ENCODE measurements around the gene GALNT17.

Gene GALNT17

GRCh38 chr7:71696511-71696910 lies 564.6 kb downstream of the GALNT17 start:
- Histone ChIP-seq H2BK12ac (ENCODE audit: low read length) (no peak overlapping the region), H3K4ac (ENCODE audit: low read depth, low read length) (no peak overlapping the region), H3K9ac (ENCODE audit: low read length) (no peak overlapping the region), H2BK5ac (ENCODE audit: low read depth, low read length, poor library complexity) (no peak overlapping the region), H3K4me3 (ENCODE audit: low read depth, low read length) (no peak overlapping the region), H2AK5ac (ENCODE audit: low read length) (no peak overlapping the region), H3K36me3 (ENCODE audit: control insufficient read depth in 1 of 2, insufficient read depth in 2 of 2, low read length in 2 of 2) (no peaks in the 10 kb centered on the region), H4K12ac (ENCODE audit: low read depth, low read length) (no peak overlapping the region), H4K91ac (ENCODE audit: low read depth, low read length) (no peak overlapping the region), H3K23ac (ENCODE audit: low read length) (no peak overlapping the region), H3K14ac (ENCODE audit: low read length) (no peak overlapping the region), H3K4me2 (ENCODE audit: low read length) (no peak overlapping the region), H3K9me3 (ENCODE audit: insufficient read depth, low read depth, low read length) (no peaks in the 10 kb centered on the region), H3K79me1 (ENCODE audit: low read length) (no peaks in the 10 kb centered on the region), H3K79me2 (ENCODE audit: control insufficient read depth, insufficient read depth, low read length, poor library complexity) (no peaks in the 10 kb centered on the region), H2BK120ac (ENCODE audit: insufficient read depth, low read length, poor library complexity) (no peak overlapping the region), H2AFZ (ENCODE audit: insufficient read depth, low read length, poor library complexity) (no peak overlapping the region), H4K8ac (ENCODE audit: low read depth, low read length) (no peak overlapping the region), H3K27me3 (ENCODE audit: insufficient read depth, low read length) (no peaks in the 10 kb centered on the region), H3K18ac (ENCODE audit: low read length) (no peak overlapping the region), H3K4me1 (ENCODE audit: control insufficient read depth in 1 of 2, insufficient read depth in 2 of 2, low read length in 2 of 2) (no peaks in the 10 kb centered on the region), H3K27ac (ENCODE audit: low read depth, low read length) (no peak overlapping the region)
- WGBS (ENCODE audit: extremely low coverage, insufficient coverage, insufficient read length): no CpG with 5 or more reads among the region's 2 CpGs
- DNase-seq: no peak

- H2AFZ ChIP-seq (ENCODE audit: insufficient read depth, low read length, poor library complexity): no peak overlapping the region
- no peak overlapping the region for H2BK5ac ChIP-seq (ENCODE audit: low read depth, low read length, poor library complexity)
- H2AK5ac ChIP-seq (ENCODE audit: low read length): no peak overlapping the region
- no peak overlapping the region for H4K12ac ChIP-seq (ENCODE audit: low read depth, low read length)
- H3K27ac ChIP-seq (ENCODE audit: low read depth, low read length): no peak overlapping the region
- no peaks in the 10 kb centered on the region for H3K79me2 ChIP-seq (ENCODE audit: control insufficient read depth, insufficient read depth, low read length, poor library complexity)
- no peaks in the 10 kb centered on the region for H3K79me1 ChIP-seq (ENCODE audit: low read length)
- H3K4me3 ChIP-seq (ENCODE audit: low read depth, low read length): no peak overlapping the region
- DNase-seq: no peak
- H3K23ac ChIP-seq (ENCODE audit: low read length): no peak overlapping the region
- H3K36me3 ChIP-seq (ENCODE audit: control insufficient read depth in 1 of 2, insufficient read depth in 2 of 2, low read length in 2 of 2): no peaks in the 10 kb centered on the region
- H3K18ac ChIP-seq (ENCODE audit: low read length): no peak overlapping the region
- H3K27me3 ChIP-seq (ENCODE audit: insufficient read depth, low read length): no peaks in the 10 kb centered on the region
- no CpG with 5 or more reads among the region's 3 CpGs for WGBS (ENCODE audit: extremely low coverage, insufficient coverage, insufficient read length)
- H2BK120ac ChIP-seq (ENCODE audit: insufficient read depth, low read length, poor library complexity): no peak overlapping the region
- no peak overlapping the region for H3K4ac ChIP-seq (ENCODE audit: low read depth, low read length)
- no peak overlapping the region for H3K4me2 ChIP-seq (ENCODE audit: low read length)
- no peaks in the 10 kb centered on the region for H3K4me1 ChIP-seq (ENCODE audit: control insufficient read depth in 1 of 2, insufficient read depth in 2 of 2, low read length in 2 of 2)
- H3K9ac ChIP-seq (ENCODE audit: low read length): no peak overlapping the region
- H3K14ac ChIP-seq (ENCODE audit: low read length): no peak overlapping the region
- H4K91ac ChIP-seq (ENCODE audit: low read depth, low read length): no peak overlapping the region
- H2BK12ac ChIP-seq (ENCODE audit: low read length): no peak overlapping the region
- H3K9me3 ChIP-seq (ENCODE audit: insufficient read depth, low read depth, low read length): no peaks in the 10 kb centered on the region
- H4K8ac ChIP-seq (ENCODE audit: low read depth, low read length): no peak overlapping the region
Measured at GRCh38 chr7:71697400-71697799, 565.5 kb downstream of the GALNT17 start.

- H4K8ac ChIP-seq (ENCODE audit: low read depth, low read length): no peak overlapping the region
- no peak overlapping the region for H4K12ac ChIP-seq (ENCODE audit: low read depth, low read length)
- H3K4ac ChIP-seq (ENCODE audit: low read depth, low read length): no peak overlapping the region
- no peaks in the 10 kb centered on the region for H3K27me3 ChIP-seq (ENCODE audit: insufficient read depth, low read length)
- no peak for DNase-seq
- no peak overlapping the region for H3K27ac ChIP-seq (ENCODE audit: low read depth, low read length)
- no peak overlapping the region for H2AFZ ChIP-seq (ENCODE audit: insufficient read depth, low read length, poor library complexity)
- H3K79me2 ChIP-seq (ENCODE audit: control insufficient read depth, insufficient read depth, low read length, poor library complexity): no peaks in the 10 kb centered on the region
- H2AK5ac ChIP-seq (ENCODE audit: low read length): no peak overlapping the region
- H3K18ac ChIP-seq (ENCODE audit: low read length): no peak overlapping the region
- WGBS (ENCODE audit: extremely low coverage, insufficient coverage, insufficient read length): no CpG with 5 or more reads among the region's 3 CpGs
- H3K4me2 ChIP-seq (ENCODE audit: low read length): no peak overlapping the region
- no peak overlapping the region for H2BK12ac ChIP-seq (ENCODE audit: low read length)
- no peak overlapping the region for H3K4me3 ChIP-seq (ENCODE audit: low read depth, low read length)
- no peak overlapping the region for H2BK5ac ChIP-seq (ENCODE audit: low read depth, low read length, poor library complexity)
- H3K14ac ChIP-seq (ENCODE audit: low read length): no peak overlapping the region
- H2BK120ac ChIP-seq (ENCODE audit: insufficient read depth, low read length, poor library complexity): no peak overlapping the region
- no peaks in the 10 kb centered on the region for H3K4me1 ChIP-seq (ENCODE audit: control insufficient read depth in 1 of 2, insufficient read depth in 2 of 2, low read length in 2 of 2)
- no peak overlapping the region for H3K9ac ChIP-seq (ENCODE audit: low read length)
- H3K36me3 ChIP-seq (ENCODE audit: control insufficient read depth in 1 of 2, insufficient read depth in 2 of 2, low read length in 2 of 2): no peaks in the 10 kb centered on the region
- H4K91ac ChIP-seq (ENCODE audit: low read depth, low read length): no peak overlapping the region
- H3K79me1 ChIP-seq (ENCODE audit: low read length): no peaks in the 10 kb centered on the region
- peaks cover 7% of the 10 kb centered on the region for H3K9me3 ChIP-seq (ENCODE audit: insufficient read depth, low read depth, low read length)
- H3K23ac ChIP-seq (ENCODE audit: low read length): no peak overlapping the region
Measured at GRCh38 chr7:71705217-71705616, 573.3 kb downstream of the GALNT17 start.

- Histone ChIP-seq H3K14ac (ENCODE audit: low read length) (no peak overlapping the region), H2BK12ac (ENCODE audit: low read length) (no peak overlapping the region), H2AK5ac (ENCODE audit: low read length) (no peak overlapping the region), H3K9ac (ENCODE audit: low read length) (no peak overlapping the region), H4K8ac (ENCODE audit: low read depth, low read length) (no peak overlapping the region), H4K12ac (ENCODE audit: low read depth, low read length) (no peak overlapping the region), H3K27me3 (ENCODE audit: insufficient read depth, low read length) (no peaks in the 10 kb centered on the region), H2AFZ (ENCODE audit: insufficient read depth, low read length, poor library complexity) (no peak overlapping the region), H2BK120ac (ENCODE audit: insufficient read depth, low read length, poor library complexity) (no peak overlapping the region), H4K91ac (ENCODE audit: low read depth, low read length) (no peak overlapping the region), H3K4me2 (ENCODE audit: low read length) (no peak overlapping the region), H3K18ac (ENCODE audit: low read length) (no peak overlapping the region), H3K4ac (ENCODE audit: low read depth, low read length) (no peak overlapping the region), H3K4me3 (ENCODE audit: low read depth, low read length) (no peak overlapping the region), H3K23ac (ENCODE audit: low read length) (no peak overlapping the region), H3K9me3 (ENCODE audit: insufficient read depth, low read depth, low read length) (peaks cover 7% of the 10 kb centered on the region), H3K4me1 (ENCODE audit: control insufficient read depth in 1 of 2, insufficient read depth in 2 of 2, low read length in 2 of 2) (no peaks in the 10 kb centered on the region), H3K27ac (ENCODE audit: low read depth, low read length) (no peak overlapping the region), H3K36me3 (ENCODE audit: control insufficient read depth in 1 of 2, insufficient read depth in 2 of 2, low read length in 2 of 2) (no peaks in the 10 kb centered on the region), H2BK5ac (ENCODE audit: low read depth, low read length, poor library complexity) (no peak overlapping the region), H3K79me2 (ENCODE audit: control insufficient read depth, insufficient read depth, low read length, poor library complexity) (no peaks in the 10 kb centered on the region), H3K79me1 (ENCODE audit: low read length) (no peaks in the 10 kb centered on the region)
- WGBS (ENCODE audit: extremely low coverage, insufficient coverage, insufficient read length): no CpG with 5 or more reads among the region's 3 CpGs
- no peak for DNase-seq
Measured at GRCh38 chr7:71705901-71706596, 574.1 kb downstream of the GALNT17 start.
